Stomach (tissue), 4 donors: ENCODE results near the gene HBA1.
"Not testable (repeated sequence)": the region's sequence is repeated elsewhere in the genome, so short reads cannot be mapped to it uniquely, and the experiment has no call there.

Experiments used
- CTCF ChIP-seq, 7 experiments: fragments of 450-650 bp in 4 of 7; fragments of 200-600 bp in 3 of 7; sonication (generic) in 3 of 7; IDR thresholded peaks; one replicate each; pipeline ENCODE4 v1.5.1; 2016 to 2019; ENCODE audit warnings: antibody characterized with exemption in 7 of 7, control low read depth in 2 of 7, mild to moderate bottlenecking in 1 of 7
- EP300 ChIP-seq: sonication (generic); formaldehyde crosslinking; IDR thresholded peaks from one replicate; pipeline ENCODE4 v1.6.1; 2017; ENCODE audit warnings: antibody characterized with exemption
- POLR2A ChIP-seq, 4 donors: fragments of 450-650 bp; IDR thresholded peaks; one replicate each; pipeline ENCODE4 v1.6.1; 2016; ENCODE audit warnings: antibody characterized with exemption in 4 of 4, control low read depth in 2 of 4, mild to moderate bottlenecking in 1 of 4, moderate library complexity in 1 of 4

GRCh38 chr16:164134-164823 is 12.2 kb upstream of the HBA1 start:
- not testable (repeated sequence) for TF ChIP-seq CTCF (IDR thresholded peaks at IDR 0.05); POLR2A (IDR thresholded peaks at IDR 0.05); EP300
